T-helper 9 cell (primary cell): ENCODE results near the gene GSDME.

Source experiments
- DNase-seq: peaks from one replicate; pipeline ENCODE4 v3.0.0-alpha.2; 2020

Gene GSDME

DNA sequence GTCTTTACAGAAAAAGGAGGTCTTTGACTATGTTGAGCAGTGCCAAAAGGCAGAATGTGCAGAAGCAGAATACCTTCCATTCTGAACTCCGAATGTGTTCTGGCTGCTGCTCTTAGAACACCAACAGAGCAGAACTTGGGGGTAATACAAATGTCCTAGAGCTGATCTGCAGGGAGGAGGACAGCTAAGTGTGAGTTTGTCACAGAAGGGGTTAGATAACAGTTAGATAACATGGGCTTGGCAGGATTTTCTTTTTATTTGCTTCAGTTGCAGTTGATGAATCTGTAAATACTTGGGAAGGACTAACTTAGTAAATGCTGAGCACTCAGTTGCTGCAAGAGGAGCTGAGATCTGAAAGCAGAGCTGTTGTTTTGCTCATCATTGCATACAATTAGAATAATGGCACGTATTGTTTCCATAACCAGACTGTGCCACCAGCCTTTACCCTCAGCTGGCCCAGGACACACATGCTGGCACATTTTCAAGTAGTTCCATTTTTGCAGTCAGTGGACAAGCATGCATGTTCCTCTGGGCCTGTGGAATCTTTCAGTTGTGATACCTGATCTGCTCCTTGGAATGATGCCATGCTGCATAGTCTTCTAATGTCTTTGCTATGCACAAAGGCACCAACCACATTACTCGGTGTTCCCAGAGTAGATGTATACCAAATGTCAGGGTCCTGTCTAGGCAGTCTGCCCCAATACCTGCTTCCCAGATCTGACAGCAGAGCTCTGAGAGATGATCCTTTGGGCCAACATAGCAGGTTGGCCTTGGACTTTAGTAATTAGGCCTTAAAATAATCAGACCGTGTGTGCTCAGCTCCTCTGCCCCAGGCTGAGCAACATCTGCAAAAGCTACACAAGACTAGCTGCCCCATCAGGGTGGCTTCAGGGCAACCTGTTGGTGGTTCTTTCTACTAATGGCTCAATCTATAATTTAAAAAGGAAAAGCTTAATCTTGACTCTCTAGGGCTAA lies 55.7 kb downstream of the GSDME start:
- no peak for DNase-seq

DNA sequence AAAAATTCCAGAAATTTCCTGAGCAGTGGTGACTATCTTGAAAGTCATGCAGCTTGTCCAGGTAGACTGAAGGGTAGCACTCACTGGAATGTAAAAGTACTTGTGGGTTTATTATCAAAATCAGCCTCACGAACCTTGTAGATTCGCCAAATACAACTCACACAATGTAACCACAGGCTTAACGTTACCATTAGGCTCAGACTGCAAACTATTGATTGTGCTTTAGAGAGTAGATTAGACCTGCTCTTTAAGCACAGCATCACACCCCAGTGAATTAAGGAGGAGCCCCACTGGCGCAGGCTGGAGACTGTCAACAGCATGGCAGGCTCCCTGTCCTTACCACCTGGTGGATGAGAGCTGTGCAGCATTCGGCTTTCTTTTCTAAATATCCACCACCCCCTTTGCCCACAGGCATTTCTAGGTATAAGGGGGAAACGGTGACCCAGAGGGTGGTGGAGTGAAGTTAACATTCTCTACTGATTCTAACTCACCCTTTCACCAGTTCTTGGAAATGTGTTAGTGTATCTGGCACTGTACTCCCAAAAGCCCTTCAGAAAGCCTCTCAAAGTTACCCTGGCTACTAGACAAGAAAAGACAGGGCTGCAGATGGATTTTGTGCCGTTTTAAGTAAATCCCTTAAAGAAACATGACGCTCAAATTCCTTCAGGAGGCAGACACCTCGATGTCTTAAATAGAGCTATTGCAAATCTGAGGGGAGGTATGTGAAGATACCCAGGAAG lies 56.6 kb downstream of the GSDME start:
- no peak for DNase-seq

DNA sequence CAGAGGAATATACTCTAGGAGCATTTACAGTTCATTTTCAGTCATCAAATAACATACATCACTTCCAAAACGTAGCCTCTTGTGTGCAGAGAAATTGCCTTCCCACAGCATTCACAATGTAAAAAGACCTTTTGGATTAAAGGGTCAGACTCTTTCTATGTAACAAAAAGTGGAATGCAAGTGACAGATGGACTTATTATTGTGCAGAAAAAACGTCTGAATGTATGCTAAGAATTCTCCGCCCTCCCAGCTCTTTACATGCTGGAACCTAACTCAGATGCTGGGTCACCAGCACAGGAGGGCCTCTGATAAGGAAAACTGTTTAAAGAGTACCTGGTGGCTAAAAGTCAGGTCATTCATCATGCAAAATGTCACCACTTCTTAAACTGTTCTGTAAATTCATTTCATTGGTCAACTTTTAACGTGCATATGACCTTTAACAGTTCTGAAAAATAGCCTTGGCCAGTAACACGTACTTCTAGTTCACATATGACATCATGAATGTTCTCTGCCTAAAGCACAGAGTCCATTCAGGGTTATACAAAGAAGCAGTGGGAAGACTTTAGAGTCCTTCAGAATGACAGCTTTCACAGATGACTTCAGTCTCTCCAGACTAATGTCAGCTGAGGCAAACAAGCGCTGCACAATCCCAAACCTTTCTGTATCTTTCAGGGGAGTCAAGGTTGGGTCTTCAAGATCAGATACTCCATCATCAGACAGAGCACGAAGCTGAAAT lies 58.6 kb downstream of the GSDME start:
- no peak for DNase-seq

DNA sequence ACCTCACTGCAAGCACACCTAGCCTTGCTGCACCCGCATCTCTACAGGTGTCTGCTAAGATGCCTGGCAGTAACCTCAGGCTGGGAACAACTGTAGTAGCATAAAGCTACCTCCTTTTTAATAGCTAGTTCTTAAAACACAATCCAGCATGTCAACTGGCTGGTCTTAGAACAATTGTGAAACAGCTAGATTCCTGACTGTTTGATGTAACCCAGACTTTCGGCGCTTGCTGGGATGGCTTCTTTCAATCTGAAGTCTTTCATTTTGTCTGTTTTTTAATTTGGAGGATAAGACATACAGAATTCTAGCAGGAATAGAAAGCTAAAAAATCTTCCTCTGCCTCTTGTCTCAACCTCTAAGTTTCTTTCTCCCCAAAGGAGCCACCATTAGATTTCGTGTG lies 59.8 kb downstream of the GSDME start:
- no peak for DNase-seq

DNA sequence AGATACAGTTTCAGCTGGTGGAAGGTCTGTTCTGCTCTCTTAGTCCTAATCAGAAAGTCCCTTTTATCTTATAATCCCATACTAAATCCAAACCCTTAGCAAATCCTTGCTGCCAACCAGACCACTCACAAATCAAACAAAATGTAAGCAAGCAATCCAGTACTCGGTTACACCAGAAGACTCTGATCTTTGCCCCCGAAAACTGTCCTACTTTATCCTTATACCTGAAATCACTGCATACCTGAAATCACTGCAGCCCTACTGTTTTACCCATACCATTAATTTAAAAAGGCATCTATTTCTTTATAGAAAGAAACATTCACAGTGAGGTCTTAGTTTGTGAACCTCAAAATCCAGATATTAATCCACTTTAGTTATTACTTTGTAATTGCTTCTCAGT lies 64.7 kb downstream of the GSDME start:
- no peak for DNase-seq

DNA sequence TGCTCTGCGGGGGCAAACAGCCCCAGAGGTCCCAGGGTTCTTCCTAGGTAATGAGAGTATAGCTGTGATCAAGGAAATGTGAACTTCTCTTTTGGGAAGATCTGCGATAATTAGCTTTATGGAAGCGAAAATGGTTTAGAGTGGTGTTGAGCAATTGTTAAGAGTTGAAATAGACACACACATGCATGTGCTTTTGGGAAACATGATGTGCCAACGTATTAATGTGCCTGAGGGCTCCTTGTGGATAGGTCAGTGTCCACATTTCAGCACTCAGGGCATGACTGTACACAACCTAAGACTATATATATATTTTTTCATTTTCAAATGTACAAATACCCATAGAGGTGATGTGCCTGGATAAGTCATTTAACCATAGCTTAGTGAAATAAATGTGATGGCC lies 67.0 kb downstream of the GSDME start:
- DNase-seq, result no peak

DNA sequence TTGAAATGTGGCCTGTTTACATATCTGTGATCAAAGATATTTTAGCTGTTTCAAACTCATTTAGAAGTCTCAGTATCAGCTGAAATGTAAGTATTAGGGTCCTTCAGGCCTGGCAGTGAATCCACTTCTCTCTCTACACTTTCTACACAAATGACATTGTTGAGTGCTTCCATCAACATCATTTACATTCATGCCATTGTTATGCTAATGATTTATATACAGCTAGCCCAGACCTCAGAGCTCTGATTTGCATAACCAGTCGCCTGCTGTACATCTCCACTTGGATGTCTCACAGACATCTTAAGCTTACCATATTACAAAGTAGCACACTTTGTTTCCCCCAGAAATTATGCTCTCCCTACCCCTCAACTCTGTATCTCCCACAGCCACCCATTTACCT lies 71.6 kb downstream of the GSDME start:
- DNase-seq, result no peak

DNA sequence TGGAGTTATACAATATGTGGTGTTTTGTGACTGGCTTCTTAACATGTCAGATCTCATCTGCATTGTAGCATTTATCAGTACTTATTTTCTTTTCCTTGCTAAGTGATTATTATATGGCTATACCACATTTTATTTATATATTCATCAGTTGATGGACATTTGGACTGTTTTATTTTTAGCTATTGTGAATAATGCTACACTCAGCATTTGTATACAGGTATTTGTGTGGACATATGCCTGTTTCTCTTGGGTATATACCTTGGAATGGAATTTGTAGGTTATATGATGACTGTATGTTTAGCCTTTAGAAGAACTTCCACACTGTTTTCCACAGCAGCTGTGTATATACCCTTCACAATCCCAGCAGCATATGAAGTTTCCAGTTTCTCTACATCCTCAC lies 86.5 kb downstream of the GSDME start:
- DNase-seq, result no peak

DNA sequence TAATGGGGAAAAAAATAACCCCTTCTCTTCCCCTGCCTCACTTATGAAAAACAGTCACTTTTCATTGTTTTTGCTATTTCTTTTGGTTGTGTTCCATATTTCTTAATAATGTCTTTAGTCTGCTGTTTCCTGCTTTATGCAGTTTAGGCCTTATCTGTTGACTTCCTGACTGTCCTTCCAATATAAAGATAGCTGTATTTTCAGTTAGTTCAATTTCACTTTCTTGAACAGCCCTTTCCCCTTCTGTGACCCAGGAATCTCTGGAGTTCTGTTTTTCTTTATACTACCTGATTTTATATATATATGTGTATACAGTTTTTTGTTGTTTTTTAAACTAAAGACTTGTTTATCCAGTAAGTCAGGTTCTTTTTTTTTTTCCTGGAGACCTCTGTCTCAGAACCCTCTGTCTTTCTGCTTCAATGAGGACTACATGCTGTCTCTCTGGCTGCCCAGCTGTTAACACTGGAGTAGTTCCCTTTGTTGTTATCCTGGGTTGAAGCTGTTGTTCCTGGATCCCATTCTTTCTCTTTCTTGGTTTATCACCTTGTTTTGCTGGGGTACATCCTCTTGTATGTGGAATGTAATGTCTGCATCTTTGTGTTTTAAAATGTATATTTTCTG lies 87.2 kb downstream of the GSDME start:
- DNase-seq, result no peak

DNA sequence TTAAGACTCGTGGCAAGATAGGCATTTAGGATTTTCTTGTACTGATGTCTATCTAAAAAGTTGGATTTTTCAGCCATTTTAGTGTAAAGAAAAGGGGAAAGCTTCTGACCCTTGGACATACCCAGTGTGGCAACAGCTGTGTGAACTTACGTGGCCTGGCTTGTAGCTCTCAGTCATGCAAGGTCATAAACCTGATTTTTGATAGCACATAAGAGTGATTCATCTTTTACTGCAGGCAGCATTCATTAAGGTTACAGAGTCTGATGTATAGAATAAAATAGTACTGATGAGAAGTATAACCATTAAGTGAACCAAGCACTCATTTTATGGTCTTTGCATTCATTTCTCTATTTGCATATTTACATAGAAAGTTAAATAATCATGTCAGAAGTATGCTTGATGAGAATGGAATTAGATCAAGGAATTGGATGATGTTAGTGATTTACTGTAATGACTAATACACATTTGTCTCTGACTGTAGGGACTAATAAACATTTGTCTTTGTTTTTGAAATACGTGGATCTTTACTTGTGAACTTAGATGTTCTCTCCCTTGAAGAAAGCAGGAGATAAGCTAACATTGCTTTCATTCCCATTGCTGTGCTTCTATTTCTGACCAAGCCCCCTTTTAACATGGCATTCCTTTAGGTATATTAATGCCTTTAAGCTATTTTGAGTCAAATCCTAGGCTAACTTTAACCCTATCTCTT lies 88.2 kb downstream of the GSDME start:
- no peak for DNase-seq

DNA sequence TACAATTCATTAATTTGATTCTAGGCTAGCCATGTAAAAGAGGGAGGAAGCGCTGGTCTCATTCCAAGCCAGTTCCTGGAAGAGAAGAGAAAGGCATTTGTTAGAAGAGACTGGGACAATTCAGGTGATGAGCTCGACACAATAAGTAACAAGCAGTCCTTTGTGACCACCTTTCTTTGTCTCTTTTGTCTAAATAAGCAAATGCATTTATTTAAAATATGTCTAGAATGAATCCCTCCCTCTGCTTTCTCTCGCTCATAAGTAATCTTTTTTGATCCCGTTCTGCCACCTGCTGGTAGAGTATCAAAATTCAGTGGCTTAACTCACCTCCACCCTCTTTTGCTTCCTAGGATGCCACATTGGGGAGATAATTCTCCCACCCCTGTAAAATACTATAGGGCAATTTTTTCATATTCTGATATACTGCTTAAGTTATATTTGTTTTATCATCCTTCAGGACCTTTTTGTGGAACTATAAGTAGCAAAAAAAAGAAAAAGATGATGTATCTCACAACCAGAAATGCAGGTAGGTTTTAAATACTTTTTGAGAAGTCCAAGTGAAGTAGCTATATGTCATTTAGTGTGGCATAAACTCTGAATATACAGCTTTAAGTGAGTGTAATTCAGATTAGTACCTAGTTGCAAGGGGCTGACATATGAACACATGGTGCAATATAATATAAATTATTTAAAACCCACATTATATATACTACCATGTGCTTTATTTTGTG lies 91.5 kb downstream of the GSDME start:
- peak; percentile 17 for DNase-seq

DNA sequence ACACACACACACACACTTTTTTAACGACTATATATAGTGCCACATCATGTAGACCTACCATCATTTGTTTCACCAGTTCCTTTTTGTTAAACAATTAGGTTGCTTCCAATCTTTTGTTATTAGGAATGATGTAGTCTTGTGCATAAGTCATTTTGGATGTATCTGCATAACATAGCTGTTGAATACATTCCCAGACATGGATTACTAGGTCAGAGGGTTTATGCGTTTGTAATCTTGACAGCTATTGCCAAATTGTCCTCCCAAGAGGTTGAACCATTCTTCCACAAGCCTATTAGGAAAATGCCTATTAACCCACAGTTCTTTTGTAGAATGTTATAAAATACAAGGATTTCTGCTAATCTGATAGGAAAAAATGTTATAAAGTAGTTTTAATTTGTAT lies 96.7 kb downstream of the GSDME start:
- DNase-seq, result no peak

DNA sequence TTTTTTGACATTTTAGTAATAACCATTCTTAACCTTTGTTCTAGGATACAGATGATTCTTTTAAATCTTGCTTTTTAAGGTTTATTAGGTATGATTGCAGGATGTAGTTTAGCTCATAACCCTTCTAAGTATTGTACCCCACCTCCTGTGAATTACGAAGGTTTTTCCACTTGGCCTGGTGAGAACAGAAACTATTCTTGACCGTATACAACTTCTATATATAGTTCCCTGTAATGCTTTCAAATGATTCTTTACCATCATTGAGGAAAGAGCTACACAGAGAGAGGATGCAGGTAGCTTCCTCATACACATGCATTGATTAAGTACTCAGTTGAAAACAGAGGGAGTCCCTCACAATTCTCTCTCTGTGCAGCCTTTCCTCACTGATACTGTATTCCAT lies 97.8 kb downstream of the GSDME start:
- no peak for DNase-seq

DNA sequence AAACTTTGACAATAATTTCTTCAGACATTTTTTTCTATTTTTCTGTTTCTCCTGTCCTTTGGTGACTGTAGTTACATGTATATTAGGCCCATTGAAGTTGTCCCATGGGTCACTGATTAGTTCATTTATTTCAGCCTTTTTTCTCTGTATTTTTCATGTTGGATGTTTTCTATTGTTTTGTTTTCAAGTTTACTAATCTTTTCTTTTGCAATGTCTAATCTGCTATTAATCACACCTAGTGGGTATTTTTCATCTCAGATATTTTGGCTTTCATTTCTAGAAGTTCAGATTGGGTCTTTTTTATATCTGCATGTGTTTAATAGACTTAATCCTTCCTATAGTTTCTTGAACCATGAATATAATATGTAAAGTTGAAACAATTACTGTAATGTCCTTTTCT lies 99.3 kb downstream of the GSDME start:
- DNase-seq, result no peak

DNA sequence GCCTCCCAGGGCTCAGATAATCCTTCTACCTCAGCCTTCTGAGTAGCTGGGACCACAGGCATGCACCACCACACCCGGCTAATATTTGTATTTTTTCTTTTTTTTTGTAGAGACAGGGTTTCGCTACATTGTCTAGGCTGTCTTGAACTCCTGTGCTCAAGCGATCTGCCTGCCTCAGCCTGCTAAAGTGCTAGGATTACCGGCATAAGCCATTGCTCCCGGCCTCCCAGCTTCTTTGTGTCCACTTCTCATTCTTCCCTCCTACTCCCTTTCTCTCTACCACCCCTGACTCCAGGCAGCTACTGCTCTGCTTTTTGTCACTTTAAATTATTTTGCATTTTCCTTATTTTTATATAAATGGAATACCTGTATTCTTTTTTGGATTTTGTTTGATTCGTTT lies 100.7 kb downstream of the GSDME start:
- no peak for DNase-seq

DNA sequence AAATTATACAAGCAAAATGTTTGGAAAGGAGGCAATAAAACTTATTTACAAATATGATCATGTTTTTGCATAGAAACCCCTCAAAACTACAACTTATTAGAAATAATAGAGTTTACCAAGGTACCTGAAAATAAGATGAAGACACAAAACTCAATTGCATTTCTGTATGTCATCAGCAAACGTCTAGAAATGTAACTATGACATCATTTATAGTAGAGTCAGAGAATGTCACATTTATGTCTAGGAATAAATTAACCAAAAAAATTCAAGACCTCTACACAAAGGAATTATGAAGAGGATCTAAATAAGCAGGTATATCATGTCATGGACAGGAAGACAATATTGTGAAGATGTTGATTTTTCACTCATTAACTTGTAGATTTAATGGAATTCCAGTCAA lies 103.0 kb downstream of the GSDME start:
- DNase-seq, result no peak

DNA sequence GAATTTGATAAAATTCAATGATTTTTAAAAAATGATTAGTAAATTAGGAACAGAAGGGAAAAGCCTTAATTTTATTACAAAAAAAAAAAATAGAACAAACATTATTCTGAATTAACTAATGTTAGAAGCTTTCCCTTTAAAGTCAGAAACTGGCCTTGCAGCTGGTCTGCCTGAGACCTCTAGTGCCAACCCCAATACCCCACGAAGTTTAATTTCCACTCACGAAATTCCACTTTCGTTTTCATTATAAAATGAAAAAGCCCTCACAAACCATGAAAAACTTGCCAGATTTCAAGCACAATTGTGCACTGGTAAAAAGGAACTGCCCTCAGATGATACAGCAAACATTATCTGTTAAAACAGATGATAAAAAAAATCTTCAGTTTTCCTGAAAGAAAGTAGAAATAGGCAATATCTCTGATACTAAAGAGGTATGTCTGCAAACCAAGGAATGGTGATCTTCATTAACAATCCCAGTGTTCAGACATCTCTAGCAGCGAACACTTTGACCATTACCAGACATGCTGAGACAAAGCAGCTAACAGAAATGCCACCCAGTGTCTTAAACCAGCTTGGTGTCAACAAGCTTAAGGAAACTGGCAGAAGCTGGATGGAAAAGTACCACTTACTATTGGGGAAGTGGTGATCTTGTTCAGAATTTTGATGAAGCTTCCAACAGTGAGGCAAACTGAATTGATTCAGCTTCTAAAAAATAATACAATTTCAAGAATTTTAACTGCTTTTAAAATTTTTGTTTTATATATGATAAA lies 103.8 kb downstream of the GSDME start:
- DNase-seq, result no peak

DNA sequence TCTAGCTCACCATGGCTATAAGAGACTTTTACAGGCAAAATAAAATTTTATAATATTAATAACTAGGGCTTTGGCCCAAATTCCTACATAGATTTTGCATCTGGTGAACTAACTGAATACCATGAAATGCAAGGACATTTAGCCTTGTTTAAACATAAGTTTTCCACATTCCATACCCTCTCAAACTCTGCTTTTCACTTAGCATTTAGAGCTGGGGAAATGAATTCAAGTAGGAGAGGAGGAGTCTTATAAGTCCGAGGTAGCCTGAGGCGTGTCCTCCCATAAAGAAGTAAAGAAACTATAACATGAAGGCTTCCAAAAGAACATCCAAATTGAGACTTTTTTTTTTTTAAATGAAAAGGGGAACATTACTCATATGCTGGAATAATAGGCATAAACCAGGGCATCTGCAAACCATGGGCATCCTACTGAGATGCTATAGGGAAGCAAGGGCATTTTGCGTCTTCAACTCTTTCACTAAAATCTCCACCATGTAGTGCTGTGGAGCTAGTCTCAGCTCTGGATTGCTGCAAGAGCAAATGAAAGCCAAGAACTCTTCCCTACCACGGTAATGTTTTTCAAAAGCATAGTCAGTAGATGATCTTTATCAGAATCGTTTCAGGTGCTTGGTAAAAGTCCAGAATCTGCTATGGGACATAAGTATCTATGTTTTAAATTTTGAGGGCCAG lies 104.9 kb downstream of the GSDME start:
- no peak for DNase-seq
